DND-41 (cell line): Measurements from ENCODE around the gene MRPL14.

Source experiments
- ATAC-seq: fragments of 200-7000 bp; cut with Tn5 transposase; 3 replicates; pipeline ENCODE4 v1.9.1; 2021; ENCODE audit warnings: low read depth; ENCODE audit not compliant: insufficient read depth
- DNase-seq: peaks from one replicate; pipeline ENCODE4 v3.0.0-alpha.2; 2020
- H2AFZ ChIP-seq: 2 replicates; pipeline ENCODE4 v1.6.0; 2012; ENCODE audit warnings: low read depth, low read length
- H3K27ac ChIP-seq: 2 replicates; pipeline ENCODE4 v1.5.1; 2012; ENCODE audit warnings: low read length, inconsistent platforms
- H3K27me3 ChIP-seq: fragments of 200-600 bp; sonication (generic); 2 replicates; pipeline ENCODE4 v1.6.0; 2012; ENCODE audit warnings: low read length, mild to moderate bottlenecking, inconsistent platforms; ENCODE audit not compliant: insufficient read depth, poor library complexity
- H3K36me3 ChIP-seq: 2 replicates; pipeline ENCODE4 v1.5.1; 2012; ENCODE audit warnings: low read length, inconsistent platforms; ENCODE audit not compliant: insufficient read depth
- H3K4me1 ChIP-seq: 2 replicates; pipeline ENCODE4 v1.5.1; 2012; ENCODE audit warnings: mild to moderate bottlenecking, low read length; ENCODE audit not compliant: insufficient read depth
- H3K4me2 ChIP-seq: 2 replicates; pipeline ENCODE4 v1.6.0; 2012; ENCODE audit warnings: mild to moderate bottlenecking, moderate library complexity, low read length, inconsistent platforms; ENCODE audit not compliant: insufficient read depth
- H3K4me3 ChIP-seq, 2 experiments: fragments of 200-600 bp in 1 of 2; shearing (Covaris generic) in 1 of 2; 2 replicates each; pipeline ENCODE4 v1.5.1; 2012 to 2016; ENCODE audit warnings: inconsistent platforms in 2 of 2, low read length in 2 of 2, mild to moderate bottlenecking in 2 of 2, low read depth in 1 of 2, moderate library complexity in 1 of 2
- H3K79me2 ChIP-seq: 2 replicates; pipeline ENCODE4 v1.6.0; 2012; ENCODE audit warnings: low read length, inconsistent platforms; ENCODE audit not compliant: insufficient read depth
- H3K9ac ChIP-seq: 2 replicates; pipeline ENCODE4 v1.6.0; 2012; ENCODE audit warnings: low read depth, mild to moderate bottlenecking, inconsistent platforms, low read length, moderate library complexity
- H3K9me3 ChIP-seq: 2 replicates; pipeline ENCODE4 v1.5.1; 2012; ENCODE audit warnings: low read length, moderate library complexity, mild to moderate bottlenecking, inconsistent platforms; ENCODE audit not compliant: insufficient read depth, severe bottlenecking
- H4K20me1 ChIP-seq: 2 replicates; pipeline ENCODE4 v1.6.0; 2012; ENCODE audit warnings: low read length; ENCODE audit not compliant: insufficient read depth
- EZH2 ChIP-seq: IDR thresholded peaks from 3 replicates; pipeline ENCODE4 v1.6.1; 2012; ENCODE audit warnings: borderline replicate concordance, low read depth, mild to moderate bottlenecking, moderate library complexity, low read length, inconsistent platforms; ENCODE audit not compliant: severe bottlenecking
- TF ChIP-seq, protein P1 (sequence below): IDR thresholded peaks from 2 replicates; pipeline ENCODE4 v1.5.1; 2012; ENCODE audit warnings: borderline replicate concordance, low read length, moderate library complexity, mild to moderate bottlenecking; ENCODE audit not compliant: poor library complexity, severe bottlenecking; ENCODE audit errors: extremely low read depth

MRPL14 gene

DNA sequence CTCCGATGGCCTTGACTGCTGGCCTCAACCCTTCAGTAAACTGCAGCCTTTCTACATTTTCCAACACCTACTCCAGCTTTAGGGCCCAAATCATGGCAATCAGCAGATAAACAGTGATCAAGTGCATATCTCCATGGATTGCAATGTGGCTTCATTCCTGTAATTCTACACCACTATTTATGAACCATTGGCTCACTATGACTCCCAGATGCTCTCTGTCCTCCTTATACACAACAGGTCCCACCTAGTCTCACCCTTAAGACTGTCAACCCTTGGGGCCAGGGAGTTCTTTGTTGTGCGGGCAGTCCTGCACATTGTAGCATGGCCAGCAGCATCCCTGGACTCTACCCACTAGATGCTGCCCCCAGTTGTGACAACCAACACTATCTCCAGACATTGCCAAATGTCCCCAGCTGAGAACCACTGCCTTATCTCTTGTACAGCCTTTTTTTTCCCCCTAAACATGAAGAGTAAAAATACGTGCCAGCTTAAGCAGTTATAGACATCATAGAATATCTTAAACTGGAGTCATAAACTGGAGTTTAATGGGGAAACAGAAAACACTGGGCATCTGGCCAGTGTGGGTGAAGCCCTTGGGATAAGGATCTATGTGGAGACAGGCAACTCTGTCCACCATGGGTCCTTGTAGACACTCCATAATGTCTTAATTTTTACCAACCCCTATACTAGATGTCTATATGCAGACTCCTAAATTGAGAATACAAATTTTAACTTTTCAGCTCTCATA lies 21.1 kb downstream of the MRPL14 start:
- ATAC-seq, result no peak
- Histone ChIP-seq H3K9ac (no peak overlapping the region), H3K27ac (no peak overlapping the region), H2AFZ (no peak overlapping the region), H3K36me3 (peaks cover 77% of the 10 kb centered on the region), H4K20me1 (peaks cover 54% of the 10 kb centered on the region), H3K4me1 (no peaks in the 10 kb centered on the region), H3K79me2 (no peaks in the 10 kb centered on the region; the same call in 1 of the 2 replicates), H3K4me3 (no peak overlapping the region), H3K27me3 (no peaks in the 10 kb centered on the region), H3K9me3 (no peaks in the 10 kb centered on the region), H3K4me2 (no peak overlapping the region)
- DNase-seq, result no peak
- TF ChIP-seq EZH2, result no peak
- TF ChIP-seq, protein P1, sequence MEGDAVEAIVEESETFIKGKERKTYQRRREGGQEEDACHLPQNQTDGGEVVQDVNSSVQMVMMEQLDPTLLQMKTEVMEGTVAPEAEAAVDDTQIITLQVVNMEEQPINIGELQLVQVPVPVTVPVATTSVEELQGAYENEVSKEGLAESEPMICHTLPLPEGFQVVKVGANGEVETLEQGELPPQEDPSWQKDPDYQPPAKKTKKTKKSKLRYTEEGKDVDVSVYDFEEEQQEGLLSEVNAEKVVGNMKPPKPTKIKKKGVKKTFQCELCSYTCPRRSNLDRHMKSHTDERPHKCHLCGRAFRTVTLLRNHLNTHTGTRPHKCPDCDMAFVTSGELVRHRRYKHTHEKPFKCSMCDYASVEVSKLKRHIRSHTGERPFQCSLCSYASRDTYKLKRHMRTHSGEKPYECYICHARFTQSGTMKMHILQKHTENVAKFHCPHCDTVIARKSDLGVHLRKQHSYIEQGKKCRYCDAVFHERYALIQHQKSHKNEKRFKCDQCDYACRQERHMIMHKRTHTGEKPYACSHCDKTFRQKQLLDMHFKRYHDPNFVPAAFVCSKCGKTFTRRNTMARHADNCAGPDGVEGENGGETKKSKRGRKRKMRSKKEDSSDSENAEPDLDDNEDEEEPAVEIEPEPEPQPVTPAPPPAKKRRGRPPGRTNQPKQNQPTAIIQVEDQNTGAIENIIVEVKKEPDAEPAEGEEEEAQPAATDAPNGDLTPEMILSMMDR, result no peak

GRCh38 chr6:44105146-44105545 lies 22.1 kb downstream of the MRPL14 start:
- ATAC-seq (no peak), DNase-seq (no peak)
- Histone ChIP-seq H2AFZ (no peak overlapping the region), H3K9me3 (no peaks in the 10 kb centered on the region), H3K4me1 (no peaks in the 10 kb centered on the region), H3K9ac (no peak overlapping the region), H3K4me2 (no peak overlapping the region), H3K79me2 (no peaks in the 10 kb centered on the region; the same call in 1 of the 2 replicates), H4K20me1 (peaks cover 48% of the 10 kb centered on the region), H3K36me3 (peaks cover 74% of the 10 kb centered on the region), H3K27ac (no peak overlapping the region), H3K27me3 (no peaks in the 10 kb centered on the region), H3K4me3 (no peak overlapping the region)
- TF ChIP-seq, protein P1, result no peak
- TF ChIP-seq EZH2, result no peak

GRCh38 chr6:44104481-44105021 lies 22.7 kb downstream of the MRPL14 start:
- ATAC-seq, result no peak
- Histone ChIP-seq H3K27me3 (no peaks in the 10 kb centered on the region), H2AFZ (no peak overlapping the region), H3K4me1 (no peaks in the 10 kb centered on the region), H3K4me3 (no peak overlapping the region), H3K9me3 (no peaks in the 10 kb centered on the region), H3K36me3 (peaks cover 69% of the 10 kb centered on the region), H3K4me2 (no peak overlapping the region), H3K27ac (no peak overlapping the region), H3K9ac (no peak overlapping the region), H3K79me2 (no peaks in the 10 kb centered on the region; the same call in 1 of the 2 replicates), H4K20me1 (peaks cover 45% of the 10 kb centered on the region)
- DNase-seq, result no peak
- no peak for TF ChIP-seq EZH2

DNA sequence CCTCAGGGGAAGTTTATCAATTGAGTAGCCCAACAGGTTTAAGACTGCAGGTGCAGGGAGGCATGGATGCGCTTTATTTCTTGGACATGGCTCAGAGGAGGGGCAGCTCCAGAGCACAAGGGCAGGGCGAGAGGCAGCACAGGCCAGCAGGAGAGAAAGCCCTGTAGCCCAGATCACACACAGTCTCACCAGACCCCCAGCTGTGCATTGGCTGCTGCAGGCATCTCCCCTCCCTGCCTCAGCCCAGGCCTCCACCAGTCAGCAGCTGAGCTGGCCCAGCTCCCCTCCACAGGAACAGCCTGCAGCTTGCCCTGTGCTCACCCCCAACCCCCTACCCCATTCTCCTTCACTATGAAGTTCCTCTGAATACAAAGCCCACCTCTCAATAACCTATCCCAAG lies 24.7 kb downstream of the MRPL14 start:
- ATAC-seq (0 out of 3 replicates have a peak, but pooled peaks have one; percentile 32), DNase-seq (no peak)
- Histone ChIP-seq H2AFZ (no peak overlapping the region), H3K36me3 (peaks cover 50% of the 10 kb centered on the region), H3K4me3 (no peak overlapping the region), H4K20me1 (peaks cover 35% of the 10 kb centered on the region), H3K4me2 (no peak overlapping the region), H3K9ac (no peak overlapping the region), H3K9me3 (no peaks in the 10 kb centered on the region), H3K27ac (no peak overlapping the region), H3K27me3 (no peaks in the 10 kb centered on the region), H3K79me2 (no peaks in the 10 kb centered on the region; the same call in 1 of the 2 replicates), H3K4me1 (no peaks in the 10 kb centered on the region)
- TF ChIP-seq, protein P1, result no peak
- no peak for TF ChIP-seq EZH2
